Stimulated activated CD8-positive, alpha-beta memory T cell treated with anti-CD3 and anti-CD28 coated beads, Interleukin-15, amount 100 ng/mL, for 1 hour (primary cell): Measurements from ENCODE around the gene MED14.

Experiments used
- DNase-seq: peaks from one replicate; pipeline ENCODE4 v3.0.0-alpha.2; 2020; ENCODE audit warnings: low read depth

The MED14 gene

GRCh38 chrX:40603446-40603845 is 131.9 kb downstream of the MED14 start:
- DNase-seq: no peak
